Middle frontal gyrus (tissue), 1 donor: ENCODE data around the gene EXOC6B.

Experiments used
- DNase-seq: peaks from one replicate; pipeline ENCODE4 v3.0.0-alpha.2; 2015; ENCODE audit warnings: low spot score; ENCODE audit errors: extremely low spot score

Gene EXOC6B

GRCh38 chr2:72138011-72138881, 687.6 kb downstream of the EXOC6B start:
- no peak for DNase-seq

GRCh38 chr2:72137498-72138010, 688.3 kb downstream of the EXOC6B start:
- no peak for DNase-seq

- DNase-seq: no peak
Observed at GRCh38 chr2:72136933-72137497, 688.8 kb downstream of the EXOC6B start.

GRCh38 chr2:72136331-72136730, 689.5 kb downstream of the EXOC6B start:
- no peak for DNase-seq

GRCh38 chr2:72135921-72136320, 689.9 kb downstream of the EXOC6B start:
- no peak for DNase-seq

- no peak for DNase-seq
Observed at GRCh38 chr2:72134997-72135800, 690.6 kb downstream of the EXOC6B start.

GRCh38 chr2:72134408-72134996, 691.3 kb downstream of the EXOC6B start:
- no peak for DNase-seq

GRCh38 chr2:72133721-72134407, 692.0 kb downstream of the EXOC6B start:
- DNase-seq: no peak

- DNase-seq: no peak
Observed at GRCh38 chr2:72132981-72133720, 692.7 kb downstream of the EXOC6B start.

- DNase-seq: no peak
Observed at GRCh38 chr2:72131916-72132841, 693.7 kb downstream of the EXOC6B start.

- no peak for DNase-seq
Observed at GRCh38 chr2:72131371-72131891, 694.4 kb downstream of the EXOC6B start.

GRCh38 chr2:72130659-72131360, 695.0 kb downstream of the EXOC6B start:
- no peak for DNase-seq

- no peak for DNase-seq
Observed at GRCh38 chr2:72129681-72130340, 696.0 kb downstream of the EXOC6B start.

GRCh38 chr2:72128843-72129227, 697.0 kb downstream of the EXOC6B start:
- DNase-seq: no peak

- no peak for DNase-seq
Observed at GRCh38 chr2:72128059-72128842, 697.6 kb downstream of the EXOC6B start.

- DNase-seq: no peak
Observed at GRCh38 chr2:72127401-72128058, 698.3 kb downstream of the EXOC6B start.
